Osteoblast (primary cell): ENCODE results near the gene COL27A1. TPM values are rescaled to one million over a fixed set of nuclear protein-coding genes. Genes with fewer than 3 reads are reported as not detected.

Experiments used
- DNase-seq: peaks from one replicate; pipeline ENCODE4 v3.0.0; 2011; ENCODE audit warnings: low spot score, mixed read lengths; ENCODE audit not compliant: insufficient read length; ENCODE audit errors: missing footprints
- H2AFZ ChIP-seq: 2 replicates; pipeline ENCODE4 v1.6.0; 2011; ENCODE audit warnings: mild to moderate bottlenecking, low read length
- H3K27ac ChIP-seq: 2 replicates; pipeline ENCODE4 v1.5.1; 2011; ENCODE audit warnings: mild to moderate bottlenecking, low read depth, low read length, moderate library complexity
- H3K27me3 ChIP-seq: 2 replicates; pipeline ENCODE4 v1.6.0; 2012; ENCODE audit warnings: mild to moderate bottlenecking, control low read depth, inconsistent platforms, low read length, moderate library complexity; ENCODE audit not compliant: insufficient read depth
- H3K36me3 ChIP-seq: 2 replicates; pipeline ENCODE4 v1.5.1; 2011; ENCODE audit warnings: mild to moderate bottlenecking, low read length, control low read depth, moderate library complexity; ENCODE audit not compliant: insufficient read depth
- H3K4me1 ChIP-seq: 2 replicates; pipeline ENCODE4 v1.5.1; 2011; ENCODE audit warnings: mild to moderate bottlenecking, low read length, control low read depth, moderate library complexity; ENCODE audit not compliant: insufficient read depth
- H3K4me2 ChIP-seq: 2 replicates; pipeline ENCODE4 v1.6.0; 2011; ENCODE audit warnings: mild to moderate bottlenecking, low read length; ENCODE audit not compliant: insufficient read depth
- H3K4me3 ChIP-seq: fragments of 200-600 bp; sonication (generic); 3 replicates; pipeline ENCODE4 v1.5.1; 2012; ENCODE audit warnings: mild to moderate bottlenecking, low read length, inconsistent platforms; ENCODE audit not compliant: insufficient read depth
- H3K79me2 ChIP-seq: 2 replicates; pipeline ENCODE4 v1.6.0; 2012; ENCODE audit warnings: mild to moderate bottlenecking, low read length, control low read depth, inconsistent platforms; ENCODE audit not compliant: insufficient read depth
- H3K9me3 ChIP-seq: 2 replicates; pipeline ENCODE4 v1.5.1; 2011; ENCODE audit warnings: low read depth, low read length, control low read depth
- H4K20me1 ChIP-seq: 2 replicates; pipeline ENCODE4 v1.6.0; 2012; ENCODE audit warnings: mild to moderate bottlenecking, low read length, control low read depth; ENCODE audit not compliant: insufficient read depth
- total RNA-seq: library from RNA; depleted of rRNA; stranded (reverse); fragments of >200 nt; gene quantifications from 2 replicates; pipeline ENCODE4 v1.2.3, GENCODE V29; 2012
- TF ChIP-seq, protein P1 (sequence below): IDR thresholded peaks from 2 replicates; pipeline ENCODE4 v1.5.1; 2011; ENCODE audit warnings: mild to moderate bottlenecking, low read depth, low read length, moderate library complexity; ENCODE audit errors: extremely low read depth

Gene COL27A1
- total RNA-seq, 1 donor = 10.1 TPM

DNA sequence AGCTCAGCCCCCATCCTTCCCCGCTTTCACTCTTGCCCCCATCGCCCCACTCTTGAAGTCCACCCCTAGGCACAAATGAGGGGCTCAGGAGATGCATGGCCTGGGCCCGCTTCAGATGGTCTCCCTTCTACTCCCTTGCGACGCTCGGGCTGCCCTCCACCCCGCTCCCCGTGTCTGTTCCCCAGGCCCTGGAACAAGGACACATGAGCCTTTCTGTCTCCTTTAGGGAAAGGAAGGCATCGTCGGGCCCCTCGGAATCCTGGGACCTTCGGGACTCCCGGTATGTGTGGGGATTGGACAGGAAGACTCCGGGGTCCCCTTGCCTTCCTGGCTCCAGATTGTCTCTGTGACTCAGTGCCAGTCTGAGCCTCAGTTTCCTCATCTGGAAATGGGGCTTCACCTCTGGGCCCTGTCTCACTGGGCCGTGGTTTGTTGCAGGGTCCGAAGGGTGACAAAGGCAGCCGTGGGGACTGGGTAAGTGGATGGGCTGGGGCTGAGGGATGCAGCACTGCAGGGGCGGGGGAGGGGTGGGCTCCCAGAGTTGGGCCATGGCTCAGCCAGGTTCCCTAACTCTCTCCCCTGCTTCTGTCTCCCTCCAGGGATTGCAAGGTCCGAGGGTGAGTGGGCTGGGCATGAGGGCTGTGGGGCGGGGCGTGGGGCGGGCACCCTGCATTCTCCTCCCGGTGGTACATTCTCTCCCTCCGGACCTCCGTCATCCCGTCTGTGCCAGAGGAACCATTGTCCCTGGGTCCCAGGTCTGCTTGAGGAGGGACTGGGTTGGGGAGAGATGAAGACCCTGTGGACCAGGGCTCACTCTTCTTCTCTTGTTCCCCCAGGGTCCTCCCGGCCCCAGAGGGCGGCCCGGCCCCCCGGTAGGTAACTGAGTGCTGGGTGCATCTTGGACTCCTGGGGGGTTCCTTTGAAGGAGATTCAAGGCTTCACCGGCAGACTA is 145.8 kb downstream of the COL27A1 start:
- Histone ChIP-seq H3K4me1 (no peaks in the 10 kb centered on the region), H3K9me3 (no peaks in the 10 kb centered on the region), H3K27ac (no peak overlapping the region), H2AFZ (no peak overlapping the region), H3K36me3 (peaks cover 4% of the 10 kb centered on the region), H4K20me1 (no peaks in the 10 kb centered on the region), H3K4me2 (no peak overlapping the region), H3K27me3 (no peaks in the 10 kb centered on the region), H3K79me2 (no peaks in the 10 kb centered on the region), H3K4me3 (no peak overlapping the region)
- DNase-seq = no peak
- TF ChIP-seq, protein P1, sequence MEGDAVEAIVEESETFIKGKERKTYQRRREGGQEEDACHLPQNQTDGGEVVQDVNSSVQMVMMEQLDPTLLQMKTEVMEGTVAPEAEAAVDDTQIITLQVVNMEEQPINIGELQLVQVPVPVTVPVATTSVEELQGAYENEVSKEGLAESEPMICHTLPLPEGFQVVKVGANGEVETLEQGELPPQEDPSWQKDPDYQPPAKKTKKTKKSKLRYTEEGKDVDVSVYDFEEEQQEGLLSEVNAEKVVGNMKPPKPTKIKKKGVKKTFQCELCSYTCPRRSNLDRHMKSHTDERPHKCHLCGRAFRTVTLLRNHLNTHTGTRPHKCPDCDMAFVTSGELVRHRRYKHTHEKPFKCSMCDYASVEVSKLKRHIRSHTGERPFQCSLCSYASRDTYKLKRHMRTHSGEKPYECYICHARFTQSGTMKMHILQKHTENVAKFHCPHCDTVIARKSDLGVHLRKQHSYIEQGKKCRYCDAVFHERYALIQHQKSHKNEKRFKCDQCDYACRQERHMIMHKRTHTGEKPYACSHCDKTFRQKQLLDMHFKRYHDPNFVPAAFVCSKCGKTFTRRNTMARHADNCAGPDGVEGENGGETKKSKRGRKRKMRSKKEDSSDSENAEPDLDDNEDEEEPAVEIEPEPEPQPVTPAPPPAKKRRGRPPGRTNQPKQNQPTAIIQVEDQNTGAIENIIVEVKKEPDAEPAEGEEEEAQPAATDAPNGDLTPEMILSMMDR = no peak

DNA sequence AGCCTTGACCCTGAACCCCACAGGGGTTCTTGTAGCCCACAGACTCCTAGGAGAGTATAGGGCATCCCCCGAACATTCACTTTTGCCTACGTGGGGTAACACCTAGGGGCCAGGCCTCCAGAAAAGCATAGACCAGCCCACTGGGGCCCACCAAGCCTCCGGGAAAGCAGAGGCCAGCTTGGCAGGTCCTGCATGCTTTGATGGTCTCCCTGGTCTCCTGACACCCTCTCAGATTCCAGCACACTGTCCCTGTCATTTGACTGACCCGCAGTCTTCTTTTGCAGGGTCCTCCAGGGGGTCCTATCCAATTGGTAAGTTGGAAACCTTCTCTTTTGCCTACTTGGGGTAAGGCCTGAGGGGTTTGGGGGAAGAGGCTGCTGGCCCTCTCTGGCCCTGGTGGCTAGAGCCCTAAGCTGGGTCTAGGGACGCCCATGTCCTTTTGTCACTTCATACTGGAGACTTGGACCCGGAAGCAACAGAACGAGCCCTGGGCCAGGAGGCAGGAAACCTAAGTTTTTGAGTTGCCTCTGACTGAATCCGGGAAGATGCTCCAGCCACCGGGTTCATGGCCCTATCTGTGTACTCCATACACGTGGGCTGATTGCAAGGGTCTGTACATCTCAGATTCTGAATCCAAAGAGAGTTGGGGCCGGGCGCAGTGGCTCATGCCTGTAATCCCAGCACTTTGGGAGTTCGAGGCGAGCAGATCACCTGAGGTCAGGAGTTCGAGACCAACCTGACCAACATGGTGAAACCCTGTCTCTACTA is 146.6 kb downstream of the COL27A1 start:
- H3K4me3 ChIP-seq = no peak overlapping the region
- H4K20me1 ChIP-seq = no peaks in the 10 kb centered on the region
- no peaks in the 10 kb centered on the region for H3K79me2 ChIP-seq
- H3K27me3 ChIP-seq = no peaks in the 10 kb centered on the region
- H3K36me3 ChIP-seq = peaks cover 4% of the 10 kb centered on the region
- H2AFZ ChIP-seq = no peak overlapping the region
- H3K4me1 ChIP-seq = no peaks in the 10 kb centered on the region
- no peaks in the 10 kb centered on the region for H3K9me3 ChIP-seq
- H3K4me2 ChIP-seq = no peak overlapping the region
- H3K27ac ChIP-seq = no peak overlapping the region
- TF ChIP-seq, protein P1 = no peak
- no peak for DNase-seq

DNA sequence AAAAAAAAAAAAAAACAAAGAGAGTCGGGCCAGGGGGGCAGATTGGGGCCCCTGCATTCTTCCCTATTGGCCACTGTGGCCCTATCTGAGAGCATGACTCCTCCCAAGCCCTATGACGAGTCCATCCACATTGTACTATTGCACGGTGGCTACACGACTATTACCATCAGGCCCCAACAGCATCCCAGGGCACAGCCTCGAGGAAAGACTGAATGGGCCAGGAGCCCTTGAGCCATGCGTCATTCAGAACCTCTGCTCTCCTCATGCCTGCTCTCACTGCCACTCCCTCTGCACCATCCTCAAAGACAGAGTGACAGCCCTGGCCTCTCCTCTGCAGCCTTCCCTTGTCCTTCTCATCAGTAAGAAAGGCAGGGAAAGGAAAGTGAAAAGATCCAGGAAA is 147.4 kb downstream of the COL27A1 start:
- Histone ChIP-seq H3K9me3 (no peaks in the 10 kb centered on the region), H3K4me1 (peaks cover under 1% of the 10 kb centered on the region), H3K4me3 (no peak overlapping the region), H4K20me1 (no peaks in the 10 kb centered on the region), H3K79me2 (no peaks in the 10 kb centered on the region), H2AFZ (no peak overlapping the region), H3K36me3 (peaks cover 4% of the 10 kb centered on the region), H3K27ac (no peak overlapping the region), H3K27me3 (no peaks in the 10 kb centered on the region), H3K4me2 (no peak overlapping the region)
- TF ChIP-seq, protein P1 = no peak
- DNase-seq = no peak

DNA sequence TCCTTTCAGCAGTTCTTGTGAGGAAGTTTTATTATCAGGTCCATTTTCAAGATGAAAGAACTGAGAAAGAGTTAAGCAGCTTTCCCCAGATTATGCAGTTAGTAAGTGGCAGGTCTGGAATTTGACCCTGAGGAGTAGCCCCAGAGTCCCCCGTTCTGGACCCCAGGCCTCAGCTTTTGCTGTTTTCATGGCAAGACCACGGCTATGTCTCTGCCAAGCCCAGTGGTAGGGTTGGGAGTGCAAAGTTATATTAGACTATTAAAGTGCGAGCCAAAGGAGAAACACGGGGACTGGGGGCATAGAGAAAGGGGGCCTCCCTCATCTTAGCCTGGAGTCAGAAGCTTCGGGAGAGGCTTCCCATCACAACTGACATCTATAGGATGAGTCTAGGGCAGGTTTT is 148.2 kb downstream of the COL27A1 start:
- Histone ChIP-seq H2AFZ (no peak overlapping the region), H3K4me1 (peaks cover 5% of the 10 kb centered on the region), H4K20me1 (no peaks in the 10 kb centered on the region), H3K9me3 (no peaks in the 10 kb centered on the region), H3K27ac (no peak overlapping the region), H3K79me2 (no peaks in the 10 kb centered on the region), H3K27me3 (no peaks in the 10 kb centered on the region), H3K4me3 (no peak overlapping the region), H3K36me3 (peaks cover 4% of the 10 kb centered on the region), H3K4me2 (no peak overlapping the region)
- TF ChIP-seq, protein P1 = no peak
- DNase-seq = no peak
